Esophagus muscularis mucosa (tissue), 3 donors: ENCODE data around the gene ABCA2.

Experiments
- POLR2AphosphoS5 ChIP-seq, 2 donors: sonication (generic); formaldehyde crosslinking; IDR thresholded peaks; one replicate each; pipeline ENCODE4 v1.6.1; 2017; ENCODE audit warnings: antibody characterized with exemption in 2 of 2
- TF ChIP-seq, protein P1 (sequence below), 3 experiments: fragments of 200-600 bp in 2 of 3; fragments of 450-650 bp in 1 of 3; sonication (generic) in 2 of 3; IDR thresholded peaks; one replicate each; pipeline ENCODE4 v1.5.1; 2017 to 2019; ENCODE audit warnings: antibody characterized with exemption in 3 of 3, mild to moderate bottlenecking in 2 of 3, moderate library complexity in 1 of 3

DNA sequence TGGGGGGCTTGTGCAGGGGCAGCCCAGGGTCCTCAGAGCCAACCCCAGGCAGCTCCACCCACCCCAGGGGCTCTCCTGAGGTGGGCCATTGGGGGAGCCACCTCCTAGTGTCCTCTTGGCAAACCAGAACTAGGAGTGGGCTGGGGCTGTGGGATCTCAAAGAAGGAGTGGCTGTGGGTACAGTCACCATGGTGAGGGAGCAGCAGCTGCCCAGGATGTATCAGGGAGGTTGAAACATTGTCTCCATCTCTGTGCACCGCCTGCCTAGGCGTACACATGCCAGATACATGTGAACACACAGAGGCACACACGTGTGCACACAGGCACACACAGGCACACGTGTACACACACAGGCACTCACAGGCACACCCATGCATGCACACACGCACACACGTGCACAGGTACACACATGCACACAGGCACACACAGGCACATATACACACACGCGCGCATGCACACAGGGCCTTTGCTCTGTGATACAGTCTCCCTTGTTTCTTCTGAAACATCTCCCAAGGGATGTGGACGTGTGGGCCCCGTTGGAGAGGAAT lies 65.3 kb downstream of the ABCA2 start:
- TF ChIP-seq, protein P1, sequence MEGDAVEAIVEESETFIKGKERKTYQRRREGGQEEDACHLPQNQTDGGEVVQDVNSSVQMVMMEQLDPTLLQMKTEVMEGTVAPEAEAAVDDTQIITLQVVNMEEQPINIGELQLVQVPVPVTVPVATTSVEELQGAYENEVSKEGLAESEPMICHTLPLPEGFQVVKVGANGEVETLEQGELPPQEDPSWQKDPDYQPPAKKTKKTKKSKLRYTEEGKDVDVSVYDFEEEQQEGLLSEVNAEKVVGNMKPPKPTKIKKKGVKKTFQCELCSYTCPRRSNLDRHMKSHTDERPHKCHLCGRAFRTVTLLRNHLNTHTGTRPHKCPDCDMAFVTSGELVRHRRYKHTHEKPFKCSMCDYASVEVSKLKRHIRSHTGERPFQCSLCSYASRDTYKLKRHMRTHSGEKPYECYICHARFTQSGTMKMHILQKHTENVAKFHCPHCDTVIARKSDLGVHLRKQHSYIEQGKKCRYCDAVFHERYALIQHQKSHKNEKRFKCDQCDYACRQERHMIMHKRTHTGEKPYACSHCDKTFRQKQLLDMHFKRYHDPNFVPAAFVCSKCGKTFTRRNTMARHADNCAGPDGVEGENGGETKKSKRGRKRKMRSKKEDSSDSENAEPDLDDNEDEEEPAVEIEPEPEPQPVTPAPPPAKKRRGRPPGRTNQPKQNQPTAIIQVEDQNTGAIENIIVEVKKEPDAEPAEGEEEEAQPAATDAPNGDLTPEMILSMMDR (IDR thresholded peaks at IDR 0.05): no peak
- no peak for TF ChIP-seq POLR2AphosphoS5 (IDR thresholded peaks at IDR 0.05)
